NCI-H128 (cell line): ENCODE data around the gene KLHDC3.
A peak's percentile ranks its signal among the peaks of the same experiment; 100 is the strongest.

ENCODE experiments used
- DNase-seq: peaks from one replicate; lab custom pipeline; 2025; ENCODE audit not compliant: unreplicated experiment; lab: John Stamatoyannopoulos, UW

KLHDC3 gene

DNA sequence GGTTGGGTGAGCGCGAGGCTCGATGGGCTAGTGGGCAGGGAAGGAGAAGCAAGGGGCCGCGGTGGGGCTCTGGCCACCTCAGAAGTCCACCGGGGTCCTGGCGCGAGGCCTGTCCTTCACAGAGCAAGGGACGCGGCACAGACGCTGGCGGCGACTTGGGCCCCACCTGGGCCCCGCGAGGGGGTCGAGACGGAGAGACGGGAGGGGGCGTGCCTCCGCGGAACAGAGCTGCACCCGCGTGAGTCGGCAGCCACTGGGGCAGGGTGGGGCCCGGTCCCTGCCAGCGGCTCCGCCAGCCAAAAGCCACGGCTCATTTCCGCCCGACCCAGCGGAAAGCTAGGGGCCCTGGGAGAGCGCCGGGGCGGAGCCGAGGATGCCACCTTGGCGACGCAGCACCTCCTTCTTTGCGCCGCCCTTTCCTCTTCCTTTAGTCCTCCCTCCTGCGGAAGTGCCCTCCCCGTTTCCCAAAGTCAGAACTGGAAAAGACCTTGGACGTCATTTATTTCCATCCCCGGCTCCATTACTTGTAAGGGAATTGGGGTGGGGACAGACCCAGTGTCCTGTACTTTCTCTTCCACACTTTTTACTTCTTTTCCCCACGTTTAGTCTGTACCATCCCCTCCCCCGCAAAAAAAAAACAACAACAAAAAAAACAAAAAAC lies 39.6 kb downstream of the KLHDC3 start, which contains the start of gene CUL7:
Gene CUL7, minus strand, starts transcription at position 307 of the 661 bp plus-strand sequence. CDS start 1,063 bp downstream, outside the sequence.
- peak; percentile 92 for DNase-seq

DNA sequence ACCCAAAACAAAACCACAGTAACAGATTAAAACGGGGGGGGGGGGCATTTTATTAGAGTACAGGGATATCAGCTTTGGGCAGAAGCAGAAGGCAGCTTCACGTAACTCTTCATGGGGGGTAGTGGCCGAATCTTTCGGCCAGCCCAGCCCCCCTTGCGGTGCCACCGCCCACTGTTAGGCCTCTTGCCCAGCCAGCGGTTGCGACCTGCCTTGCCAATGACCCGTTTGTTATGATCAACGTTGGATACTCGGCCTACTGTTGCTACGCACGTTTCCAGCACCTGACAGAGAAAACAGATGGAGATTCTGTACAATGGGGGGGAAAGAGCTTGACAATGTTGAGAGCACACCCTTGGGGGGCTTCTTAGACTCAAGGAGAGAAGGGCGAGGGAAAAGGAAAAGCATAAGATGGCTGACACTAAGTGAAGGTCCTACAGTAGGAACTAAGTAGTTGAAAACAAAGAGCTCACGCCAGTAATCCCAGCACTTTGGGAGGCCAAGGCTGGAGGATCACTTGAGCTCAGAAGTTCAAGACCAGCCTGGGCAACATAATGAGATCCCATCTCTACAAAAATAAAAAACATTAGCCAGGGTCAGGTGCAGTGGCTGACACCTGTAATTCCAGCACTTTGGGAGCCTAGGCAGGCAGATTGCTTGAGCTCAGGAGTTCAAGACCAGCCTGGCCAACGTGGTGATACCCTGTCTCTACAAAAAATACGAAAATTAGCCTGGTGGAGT lies 40.3 kb downstream of the KLHDC3 start:
- DNase-seq: no peak

DNA sequence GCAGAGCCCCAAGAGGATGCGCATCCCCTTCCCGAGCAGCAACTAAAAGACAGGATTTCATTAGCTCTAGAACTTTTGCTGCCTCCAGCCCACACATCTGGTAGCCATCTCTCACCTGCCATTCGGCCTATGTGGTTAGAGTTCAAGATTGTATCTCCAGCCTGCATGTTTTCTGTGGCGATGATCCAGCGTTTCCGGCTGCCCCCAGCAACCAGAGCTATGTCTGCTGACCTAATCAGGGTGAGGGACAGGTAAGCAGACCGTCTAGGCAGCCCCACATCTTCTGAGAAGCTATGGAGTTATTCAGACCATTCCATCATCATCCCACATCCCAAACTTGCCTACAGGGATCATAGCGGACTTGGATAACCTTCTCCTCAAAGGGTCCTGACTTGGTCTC lies 41.9 kb downstream of the KLHDC3 start:
- DNase-seq: no peak

DNA sequence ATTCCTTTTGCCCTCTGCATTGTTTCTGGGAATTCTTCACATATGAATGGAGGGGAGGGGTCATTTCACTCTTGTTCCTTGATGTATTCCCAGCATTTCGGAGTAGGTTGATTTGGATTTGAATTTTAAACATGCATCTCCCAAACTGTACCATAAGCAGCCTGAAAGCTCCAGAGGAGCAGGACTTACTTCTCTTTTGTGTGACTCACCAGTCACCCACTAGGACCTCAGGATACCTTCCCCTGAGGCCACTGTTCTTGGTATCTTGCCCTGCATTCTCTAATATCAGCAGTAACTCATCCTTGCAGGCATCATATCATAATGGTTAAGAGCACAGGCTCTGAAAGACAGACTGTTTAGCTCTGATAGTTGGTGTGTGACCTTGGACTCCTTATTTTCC lies 44.5 kb downstream of the KLHDC3 start:
- DNase-seq: no peak

DNA sequence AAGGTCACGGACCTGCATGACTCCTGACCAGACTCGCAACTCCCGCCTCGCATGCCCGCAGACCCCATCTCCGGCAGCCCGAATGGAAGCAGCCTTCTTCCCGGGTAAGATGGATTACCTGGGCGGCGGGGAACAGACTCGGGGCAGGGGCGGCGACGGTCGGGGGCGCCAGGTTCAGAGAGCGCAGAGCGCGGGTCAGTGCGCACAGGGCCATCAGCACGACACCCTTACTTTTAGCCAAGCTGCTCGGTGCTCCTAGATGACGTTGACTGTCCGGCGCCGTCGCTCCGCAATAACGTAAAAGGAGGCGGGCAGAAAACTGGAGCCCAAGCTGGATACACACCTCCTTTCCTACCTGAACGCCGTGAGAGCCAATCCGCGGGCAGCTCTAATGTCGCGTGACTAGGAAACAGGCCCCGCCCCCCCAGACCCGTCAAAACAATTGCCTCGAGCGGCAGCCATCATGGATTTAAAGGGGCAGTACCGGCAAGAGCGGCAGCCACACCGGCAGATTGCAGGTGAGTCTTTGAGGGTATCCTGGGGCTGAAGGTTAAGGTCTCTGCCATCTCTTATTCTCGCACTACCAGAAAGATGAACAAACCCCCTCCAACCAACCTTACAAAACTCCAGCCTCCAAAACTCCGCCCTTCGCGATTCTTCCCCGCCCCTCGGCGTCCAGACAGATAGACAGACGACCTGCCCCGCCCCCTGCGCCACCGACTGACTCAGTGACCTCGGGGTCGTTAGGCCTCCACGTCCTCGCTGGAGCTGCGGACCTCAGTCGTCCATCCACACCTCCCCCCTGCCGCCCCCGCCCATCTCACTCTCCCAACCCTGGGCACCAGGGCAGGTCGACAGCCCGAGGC lies 45.4 kb downstream of the KLHDC3 start, which contains the start of the genes KLC4 and MRPL2:
Gene KLC4, plus strand, starts transcription at position 464 of the 866 bp plus-strand sequence. CDS start 1,705 bp downstream, outside the sequence.
Gene MRPL2, minus strand, starts transcription at position 267 of the 866 bp plus-strand sequence. Its CDS starts 53 bp downstream, at position 214.
- peak; percentile 97 for DNase-seq

DNA sequence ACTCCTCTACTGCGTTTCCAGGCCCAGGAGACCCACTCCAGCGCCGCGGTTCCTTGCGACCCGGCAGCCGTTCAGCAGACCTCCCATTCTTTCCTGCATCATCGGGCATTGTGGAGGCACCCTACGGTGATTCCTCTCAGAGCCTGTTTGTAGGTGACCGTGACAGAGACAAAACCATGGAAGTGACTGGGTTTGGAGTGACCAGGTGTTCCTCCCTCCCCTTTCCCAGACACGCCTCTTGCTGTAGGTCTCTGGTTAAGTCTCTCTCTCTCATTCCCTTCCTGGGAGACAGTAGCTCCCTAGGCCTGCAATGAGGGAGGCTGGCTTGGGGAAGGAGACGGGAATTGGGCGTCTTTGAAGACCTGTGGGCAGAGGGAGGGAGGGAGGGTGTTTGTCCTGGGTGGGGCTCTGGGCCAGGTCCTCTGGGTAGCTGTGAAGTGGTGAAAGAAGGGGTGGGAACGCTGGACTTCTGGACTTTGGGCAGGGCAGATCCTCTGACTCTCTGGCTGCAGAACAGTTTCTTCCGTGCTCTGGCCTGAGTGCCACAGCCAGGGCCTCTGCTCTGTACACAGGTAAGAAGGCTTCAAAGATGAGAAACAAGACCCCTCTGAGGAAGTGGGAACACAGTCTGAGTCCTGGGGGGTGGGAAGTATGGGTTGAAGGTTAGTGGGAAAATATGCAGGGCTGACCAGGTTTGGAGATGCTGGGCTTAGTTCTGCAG lies 46.1 kb downstream of the KLHDC3 start:
- no peak for DNase-seq

DNA sequence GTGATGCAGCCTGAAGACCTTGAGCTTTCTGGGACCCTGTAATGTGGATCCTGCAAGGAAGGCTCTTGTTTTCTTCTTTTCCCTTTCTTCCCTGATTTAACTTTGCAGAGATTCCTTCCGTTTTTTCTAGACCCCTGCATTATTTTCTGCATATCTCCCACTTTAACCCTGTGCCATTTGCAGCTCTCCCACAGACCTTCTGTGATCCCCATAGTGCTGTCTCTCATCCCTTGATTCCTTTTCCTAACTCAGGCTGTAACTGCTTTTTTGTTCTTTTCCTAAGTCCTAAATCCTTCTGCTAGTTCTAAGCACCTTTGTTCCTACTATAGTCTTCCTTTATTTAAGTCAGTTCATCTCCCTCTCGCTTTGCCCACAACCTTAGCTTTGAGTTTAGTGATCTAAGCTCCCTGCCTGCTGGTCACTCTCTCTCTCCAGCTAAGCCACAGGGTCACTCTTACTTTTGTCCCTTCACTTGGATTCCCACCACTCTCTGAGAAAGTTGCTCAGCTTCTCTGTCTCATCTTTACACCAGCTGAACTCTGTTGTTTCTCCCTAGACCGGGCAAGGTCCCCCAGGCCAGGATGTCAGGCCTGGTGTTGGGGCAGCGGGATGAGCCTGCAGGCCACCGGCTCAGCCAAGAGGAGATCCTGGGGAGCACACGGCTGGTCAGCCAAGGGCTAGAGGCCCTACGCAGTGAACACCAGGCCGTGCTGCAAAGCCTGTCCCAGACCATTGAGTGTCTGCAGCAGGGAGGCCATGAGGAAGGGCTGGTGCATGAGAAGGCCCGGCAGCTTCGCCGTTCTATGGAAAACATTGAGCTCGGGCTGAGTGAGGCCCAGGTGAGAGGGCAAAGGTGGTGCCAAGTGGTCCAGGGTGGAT lies 46.9 kb downstream of the KLHDC3 start:
- no peak for DNase-seq

DNA sequence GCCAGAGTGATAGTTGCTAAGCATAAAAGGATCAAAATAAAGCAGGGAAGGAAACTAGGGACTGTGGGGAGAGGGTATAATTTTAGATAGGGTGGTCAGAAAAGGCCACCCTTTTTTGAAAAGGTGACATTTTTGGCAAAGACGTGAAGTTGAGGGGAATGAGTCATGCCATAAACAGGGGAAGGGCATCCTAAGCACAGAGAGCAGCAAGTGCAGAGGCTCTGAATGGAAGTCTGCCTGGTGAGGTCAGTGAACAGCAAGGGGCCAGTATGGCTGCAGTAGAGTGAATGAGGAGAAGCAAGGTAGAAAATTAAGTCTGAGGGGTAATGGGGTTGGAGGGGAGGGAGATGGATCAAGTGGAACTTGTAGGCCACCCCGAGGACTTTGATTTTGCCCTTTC lies 47.8 kb downstream of the KLHDC3 start:
- DNase-seq: no peak

DNA sequence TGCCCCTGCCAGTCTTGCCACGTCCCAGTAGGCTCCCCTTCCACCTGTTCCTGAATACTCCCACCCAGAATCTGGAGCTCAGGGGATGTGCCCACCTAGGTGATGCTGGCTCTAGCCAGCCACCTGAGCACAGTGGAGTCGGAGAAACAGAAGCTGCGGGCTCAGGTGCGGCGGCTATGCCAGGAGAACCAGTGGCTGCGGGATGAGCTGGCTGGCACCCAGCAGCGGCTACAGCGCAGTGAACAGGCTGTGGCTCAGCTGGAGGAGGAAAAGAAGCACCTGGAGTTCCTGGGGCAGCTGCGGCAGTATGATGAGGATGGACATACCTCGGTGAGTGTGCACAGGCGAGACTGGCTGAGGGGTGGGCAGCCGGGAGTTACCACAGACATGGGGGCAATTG lies 48.8 kb downstream of the KLHDC3 start:
- no peak for DNase-seq

DNA sequence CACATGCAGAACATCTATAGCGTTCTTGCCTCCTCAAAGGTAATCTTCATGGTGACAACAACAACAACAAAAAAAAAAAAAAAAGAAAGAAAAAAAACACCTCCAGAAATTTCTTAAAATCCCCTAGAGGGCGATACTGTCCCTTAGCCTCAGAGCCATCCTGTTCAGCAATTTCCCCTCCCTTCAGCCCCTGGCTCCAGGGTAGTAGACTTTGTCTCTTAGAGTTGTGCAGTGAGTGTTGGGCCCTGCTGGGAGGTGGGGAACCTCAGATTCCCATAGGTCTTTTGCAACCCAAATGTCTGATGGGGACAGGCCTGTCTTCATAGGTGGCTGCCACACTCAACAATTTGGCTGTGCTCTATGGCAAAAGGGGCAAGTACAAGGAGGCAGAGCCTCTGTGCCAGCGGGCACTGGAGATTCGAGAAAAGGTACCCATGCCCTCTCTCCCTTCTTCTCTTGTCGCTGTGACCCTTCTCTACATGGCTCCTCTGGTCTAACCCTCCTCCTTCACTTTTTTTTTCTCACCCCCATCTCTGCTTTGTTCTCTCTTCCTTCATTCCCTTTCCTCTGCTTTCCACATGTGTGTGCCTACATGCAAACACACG lies 56.1 kb downstream of the KLHDC3 start:
- DNase-seq: no peak
